GDM1 (cell line): ENCODE data around the gene BRAT1.
A peak's percentile ranks its signal among the peaks of the same experiment; 100 is the strongest.
"Not testable (repeated sequence)": the region's sequence is repeated elsewhere in the genome, so short reads cannot be mapped to it uniquely, and the experiment has no call there.

Source experiments
- DNase-seq: peaks from one replicate; lab custom pipeline; 2025; lab: John Stamatoyannopoulos, UW

The BRAT1 gene

DNA sequence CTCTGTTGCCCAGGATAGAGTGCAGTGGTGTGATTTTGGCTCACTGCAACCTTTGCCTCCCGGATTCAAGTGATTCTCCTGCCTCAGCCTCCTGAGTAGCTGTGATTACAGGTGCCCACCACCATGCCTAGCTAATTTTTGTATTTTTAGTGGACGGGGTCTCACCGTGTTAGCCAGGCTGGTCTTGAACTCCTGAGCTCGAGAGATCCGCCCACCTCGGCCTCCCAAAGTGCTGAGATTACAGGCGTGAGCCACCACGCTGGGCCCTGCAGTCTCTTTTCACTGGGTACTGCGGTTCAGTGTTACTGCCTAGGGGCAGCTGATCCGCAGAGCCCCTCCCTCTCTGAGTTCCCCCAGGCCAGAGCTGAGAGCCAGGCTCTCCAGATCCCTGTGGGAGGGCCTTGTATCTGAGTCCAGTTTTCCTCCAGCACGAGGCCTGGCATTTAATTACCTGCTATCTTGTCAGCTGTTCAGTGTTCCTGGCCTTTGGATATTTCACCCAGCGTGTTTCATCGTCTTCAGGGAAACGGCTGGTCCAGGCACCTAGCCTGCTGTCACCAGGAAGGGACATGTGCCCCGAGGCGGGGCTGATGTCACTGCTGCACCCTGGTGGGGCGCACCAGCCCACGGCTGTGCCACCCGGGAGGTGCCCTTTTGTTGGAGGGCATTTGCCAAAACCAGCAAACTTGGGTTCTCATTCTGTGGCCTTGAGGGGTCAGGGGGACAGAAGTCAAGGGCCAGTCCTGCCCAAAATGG lies 19.3 kb downstream of the BRAT1 start:
- not testable (repeated sequence) for DNase-seq

DNA sequence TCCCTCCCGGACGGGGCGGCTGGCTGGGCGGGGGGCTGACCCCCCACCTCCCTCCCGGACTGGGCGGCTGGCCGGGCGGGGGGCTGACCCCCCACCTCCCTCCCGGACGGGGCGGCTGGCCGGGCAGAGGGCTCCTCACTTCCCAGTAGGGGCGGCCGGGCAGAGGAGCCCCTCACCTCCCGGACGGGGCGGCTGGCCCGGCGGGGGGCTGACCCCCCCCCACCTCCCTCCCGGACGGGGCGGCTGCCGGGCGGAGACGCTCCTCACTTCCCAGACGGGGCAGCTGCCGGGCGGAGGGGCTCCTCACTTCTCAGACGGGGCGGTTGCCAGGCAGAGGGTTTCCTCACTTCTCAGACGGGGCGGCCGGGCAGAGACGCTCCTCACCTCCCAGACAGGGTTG lies 21.1 kb downstream of the BRAT1 start:
- DNase-seq: not testable (repeated sequence)

DNA sequence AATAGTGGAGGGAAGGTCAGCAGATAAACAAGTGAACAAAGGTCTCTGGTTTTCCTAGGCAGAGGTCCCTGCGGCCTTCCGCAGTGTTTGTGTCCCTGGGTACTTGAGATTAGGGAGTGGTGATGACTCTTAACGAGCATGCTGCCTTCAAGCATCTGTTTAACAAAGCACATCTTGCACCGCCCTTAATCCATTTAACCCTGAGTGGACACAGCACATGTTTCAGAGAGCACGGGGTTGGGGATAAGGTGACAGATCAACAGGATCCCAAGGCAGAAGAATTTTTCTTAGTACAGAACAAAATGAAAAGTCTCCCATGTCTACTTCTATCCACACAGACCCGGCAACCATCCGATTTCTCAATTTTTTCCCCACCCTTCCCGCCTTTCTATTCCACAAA lies 21.8 kb downstream of the BRAT1 start:
- DNase-seq: not testable (repeated sequence)

DNA sequence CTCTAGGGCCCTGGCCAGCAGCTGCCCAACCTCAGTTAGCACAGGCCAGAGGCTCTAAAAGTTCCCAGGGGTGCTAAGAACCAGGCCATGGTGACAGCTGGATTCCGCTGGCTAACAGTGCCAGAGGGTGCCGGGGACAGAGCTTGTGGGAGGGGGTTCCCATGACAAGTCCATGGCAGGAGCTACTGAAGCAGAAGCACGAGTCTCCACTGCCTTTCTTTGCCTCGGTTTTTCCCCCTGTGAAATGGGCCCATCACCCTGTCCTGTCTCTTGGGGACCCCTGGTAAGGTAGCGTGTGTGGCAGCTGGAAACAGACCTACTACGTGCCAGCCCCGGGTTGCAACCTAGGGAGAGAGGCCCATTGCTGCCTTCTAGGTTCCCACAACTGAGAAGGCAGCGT lies 22.5 kb downstream of the BRAT1 start:
- DNase-seq: not testable (repeated sequence)

DNA sequence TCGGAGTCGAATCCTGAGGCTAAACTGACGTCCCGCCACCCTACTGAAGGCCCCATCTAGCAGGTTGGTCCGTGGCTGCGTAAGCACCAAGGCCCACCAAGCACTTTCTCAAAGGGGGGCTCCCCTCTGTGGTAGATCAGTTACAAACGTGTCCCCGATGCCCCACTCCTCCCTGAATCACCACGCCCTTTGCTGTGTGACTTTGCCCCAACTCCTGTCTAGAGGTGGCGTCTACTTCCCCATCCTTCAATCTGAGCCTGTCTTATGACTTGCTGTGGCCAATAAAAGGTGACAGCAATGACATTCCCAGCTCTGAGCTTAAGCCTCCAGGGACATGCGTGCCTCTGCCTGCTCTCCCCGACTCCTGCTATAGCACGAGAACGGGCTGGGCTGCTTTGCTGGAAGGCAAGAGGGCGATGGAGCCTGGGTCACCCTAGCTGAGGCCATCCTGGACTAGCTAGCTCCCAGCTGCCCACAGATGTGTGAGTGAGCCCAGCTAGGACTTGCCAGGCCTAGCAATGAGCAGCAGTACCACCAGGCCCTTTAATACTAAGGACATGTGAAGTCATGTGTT lies 23.0 kb downstream of the BRAT1 start:
- not testable (repeated sequence) for DNase-seq

DNA sequence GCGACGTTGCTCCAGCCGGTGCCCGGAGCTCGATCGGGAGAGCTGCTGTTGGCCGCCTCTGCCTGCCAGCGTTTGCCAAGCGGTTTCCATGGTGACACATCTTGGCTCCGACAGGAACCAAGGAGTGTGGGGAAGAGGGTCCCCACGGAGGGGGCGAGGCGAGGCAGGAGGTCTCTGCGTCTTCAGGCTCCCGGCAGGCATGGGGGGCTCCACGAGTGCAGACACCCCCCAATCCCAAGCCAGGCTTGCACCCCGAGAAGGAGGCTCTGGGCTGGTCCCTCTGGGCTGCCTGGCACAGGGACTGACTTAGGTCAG lies 23.6 kb downstream of the BRAT1 start:
- not testable (repeated sequence) for DNase-seq

DNA sequence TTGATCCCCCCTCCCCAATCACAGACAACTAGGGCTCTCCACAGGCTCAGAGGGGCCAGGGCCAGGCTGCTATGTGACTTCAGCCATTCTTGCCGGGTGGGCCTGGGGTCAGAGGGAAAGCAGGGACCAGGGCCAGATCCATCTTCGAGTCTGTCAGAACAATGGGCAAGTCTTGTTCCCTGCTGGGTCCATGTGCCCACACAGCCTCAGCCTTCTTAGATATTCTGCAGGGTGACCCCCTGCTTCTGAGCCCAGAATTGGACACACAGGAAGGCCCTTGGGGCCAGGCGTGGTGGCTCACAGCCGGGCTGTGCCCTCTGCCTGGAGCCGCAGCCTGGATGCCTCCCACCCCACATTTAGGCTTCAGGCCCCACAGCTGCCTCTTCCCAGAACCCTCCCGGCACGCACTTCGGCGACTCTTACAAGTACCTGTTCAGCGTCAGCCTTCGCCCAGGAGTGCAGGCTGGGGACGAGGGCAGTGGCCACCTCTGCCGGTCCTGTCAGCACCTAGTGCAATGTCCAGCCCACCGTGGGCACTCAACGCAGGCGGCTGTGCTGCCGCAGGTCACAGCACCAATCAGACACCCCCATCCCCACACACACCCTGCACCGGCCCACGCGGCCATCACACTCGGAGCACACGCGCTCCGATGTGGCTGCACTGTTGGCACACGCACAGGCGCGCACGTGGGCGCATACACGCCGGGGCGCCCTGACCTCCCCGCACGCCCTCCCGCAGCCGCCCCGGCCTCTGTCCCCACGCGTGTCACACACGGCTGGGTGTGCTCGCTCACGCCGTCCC lies 24.1 kb downstream of the BRAT1 start:
- not testable (repeated sequence) for DNase-seq

GRCh38 chr7:2530071-2530987 lies 25.0 kb downstream of the BRAT1 start:
- peak; percentile 79 for DNase-seq

- peak; percentile 83 for DNase-seq
Observed at GRCh38 chr7:2529161-2530070, 25.9 kb downstream of the BRAT1 start.

DNA sequence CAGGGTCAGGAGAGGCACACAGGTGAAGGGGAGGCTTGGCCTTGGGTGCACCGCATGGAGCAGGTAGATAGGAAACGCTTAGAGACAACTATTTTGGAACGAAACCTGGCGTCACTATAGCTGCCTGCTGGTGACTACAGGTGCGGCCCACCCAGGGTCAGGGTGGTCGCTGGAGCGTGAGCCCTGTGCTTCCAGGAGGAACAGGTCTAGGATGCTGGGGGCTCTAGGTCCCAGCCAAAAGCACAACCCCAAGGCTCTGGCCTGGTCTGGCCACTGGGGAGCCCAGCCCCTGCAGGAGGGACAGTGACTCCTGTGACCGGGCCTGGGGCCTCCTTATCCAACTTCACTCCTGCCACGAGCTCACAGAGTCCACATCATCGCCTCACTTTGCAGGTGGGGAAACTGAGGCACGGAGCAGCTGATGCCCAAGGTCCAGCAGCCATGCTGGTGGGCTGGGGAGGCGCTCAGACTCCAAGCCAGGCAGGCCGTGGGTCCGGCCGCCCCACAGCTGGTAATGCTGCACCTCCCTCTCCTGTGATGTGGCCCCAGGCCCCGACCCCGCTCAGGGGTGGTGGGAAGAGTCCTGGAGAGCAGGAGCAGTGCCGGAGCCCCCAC lies 26.7 kb downstream of the BRAT1 start:
- DNase-seq: no peak

DNA sequence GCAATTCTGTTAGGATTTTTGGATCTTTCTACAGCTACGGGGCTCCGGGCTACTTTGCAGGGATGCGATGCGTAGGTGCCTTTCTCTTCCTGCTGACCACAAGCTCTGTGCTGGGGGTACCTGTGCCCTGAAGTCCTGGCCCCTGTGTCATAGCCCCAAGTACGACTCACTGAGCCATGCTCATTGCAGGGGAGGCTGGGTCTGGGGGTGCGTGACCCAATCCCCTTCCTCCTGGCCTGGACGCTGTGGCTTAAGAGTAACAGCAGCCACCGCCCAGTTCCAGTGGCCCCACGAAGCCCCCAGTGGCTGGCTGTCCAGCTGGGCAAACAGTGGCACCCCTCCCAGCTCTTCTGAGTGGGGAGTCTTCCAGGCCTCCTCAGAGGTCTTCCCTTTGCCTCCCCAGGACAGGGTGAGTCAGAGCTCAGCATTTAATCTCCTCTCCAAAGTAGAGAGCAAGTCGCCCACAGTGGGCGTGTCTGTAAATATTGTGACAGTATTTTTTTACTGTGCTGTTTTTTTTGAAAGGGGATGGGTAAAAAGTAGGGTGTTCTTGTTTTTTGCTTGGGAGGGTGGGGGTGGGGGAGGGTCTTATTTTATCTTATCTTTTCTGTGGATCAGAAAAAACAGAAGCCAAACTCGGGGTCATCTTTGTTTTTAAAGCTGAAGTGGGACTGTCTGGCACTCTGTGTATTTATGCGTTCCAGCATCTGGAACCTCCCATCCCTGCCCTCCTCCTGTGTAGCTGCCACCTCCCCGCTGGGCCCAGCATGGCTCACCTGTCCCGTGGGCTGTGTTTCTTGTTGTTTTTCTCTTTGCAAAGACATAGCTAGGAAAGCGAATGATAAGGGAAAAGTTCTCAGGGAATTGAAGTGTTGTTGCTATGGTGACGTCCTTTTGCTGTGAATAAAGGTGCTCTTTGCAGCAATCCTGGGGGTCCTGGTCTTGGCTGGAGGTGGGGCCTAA lies 27.5 kb downstream of the BRAT1 start:
- no peak for DNase-seq

DNA sequence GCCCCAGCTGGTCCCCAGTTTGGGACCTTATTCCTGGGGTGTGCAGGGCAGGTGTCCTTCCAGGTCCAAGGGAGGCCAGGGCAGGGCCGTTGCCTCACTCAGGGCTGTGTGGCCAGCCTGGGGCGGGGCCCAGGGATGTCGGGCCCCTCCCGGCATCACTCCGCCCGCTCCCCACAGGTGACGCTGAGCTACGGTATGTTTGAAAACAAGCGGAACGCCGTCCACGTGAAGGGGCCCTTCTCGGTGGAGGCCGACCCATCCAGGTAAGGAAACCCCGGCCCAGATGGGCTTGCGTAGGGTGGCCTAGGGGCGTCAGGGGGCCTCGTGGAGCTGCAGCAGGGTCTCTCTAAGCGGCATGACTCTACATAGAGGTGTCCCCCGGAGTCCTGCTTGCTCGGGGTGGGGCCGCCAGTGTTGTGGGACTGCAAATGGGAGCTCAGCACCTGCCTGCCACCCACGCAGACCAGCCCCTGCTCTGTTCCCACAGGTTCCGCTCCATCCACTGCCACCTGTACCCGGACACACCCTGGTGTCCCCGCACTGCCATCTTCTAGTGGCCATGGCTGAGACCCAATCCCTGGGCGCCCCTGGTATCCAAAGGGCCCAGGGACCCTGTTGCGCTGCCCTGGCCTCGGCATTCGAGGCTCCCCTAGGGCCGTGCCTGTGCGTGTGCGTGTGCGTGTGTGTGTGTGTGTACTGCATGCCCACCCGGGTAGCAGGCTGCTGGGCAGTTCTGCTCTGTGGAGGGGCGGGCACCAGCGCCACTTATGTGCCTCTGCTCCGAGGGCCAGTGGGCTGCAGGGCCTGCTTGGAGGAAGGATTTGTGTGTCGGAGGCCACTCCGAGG lies 28.4 kb downstream of the BRAT1 start:
- no peak for DNase-seq

GRCh38 chr7:2525658-2526630 lies 29.4 kb downstream of the BRAT1 start:
- no peak for DNase-seq

DNA sequence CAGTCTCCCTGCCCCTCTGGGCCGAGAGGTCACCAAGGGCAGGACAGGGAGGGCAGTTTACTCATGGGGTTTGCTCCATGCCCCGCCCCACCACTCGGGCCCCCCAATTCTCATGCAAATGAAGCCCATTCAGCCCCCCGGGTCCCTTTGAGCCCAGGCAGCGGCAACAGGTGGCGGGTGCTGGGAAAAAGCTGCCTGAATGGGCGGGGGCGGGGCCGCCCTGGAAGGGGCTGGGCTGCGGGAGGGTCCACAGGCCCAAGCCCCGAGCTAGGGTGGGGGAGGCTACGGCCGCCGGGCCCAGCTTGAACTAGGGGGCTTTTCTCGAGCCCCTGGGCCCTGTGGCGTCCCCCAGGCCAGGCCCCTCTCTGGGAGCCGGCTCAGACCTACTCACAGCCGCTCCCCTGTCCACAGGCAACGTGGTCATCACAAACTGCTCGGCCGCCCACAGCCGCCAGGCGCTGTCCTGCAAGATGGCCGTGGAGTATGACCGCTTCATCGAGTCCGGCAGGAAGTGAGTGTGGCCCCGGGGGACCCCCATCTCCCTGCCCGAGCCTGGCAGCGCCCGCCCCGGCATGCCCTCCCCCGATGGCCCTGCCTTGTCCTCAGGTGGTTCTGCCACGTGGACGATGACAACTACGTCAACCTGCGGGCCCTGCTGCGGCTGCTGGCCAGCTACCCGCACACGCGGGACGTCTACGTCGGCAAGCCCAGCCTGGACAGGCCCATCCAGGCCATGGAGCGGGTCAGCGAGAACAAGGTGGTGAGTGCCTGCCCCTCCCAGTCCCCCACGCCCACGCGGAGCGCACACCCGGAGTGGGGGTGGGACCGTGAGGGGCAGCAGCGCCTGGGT lies 30.3 kb downstream of the BRAT1 start:
- DNase-seq: no peak

DNA sequence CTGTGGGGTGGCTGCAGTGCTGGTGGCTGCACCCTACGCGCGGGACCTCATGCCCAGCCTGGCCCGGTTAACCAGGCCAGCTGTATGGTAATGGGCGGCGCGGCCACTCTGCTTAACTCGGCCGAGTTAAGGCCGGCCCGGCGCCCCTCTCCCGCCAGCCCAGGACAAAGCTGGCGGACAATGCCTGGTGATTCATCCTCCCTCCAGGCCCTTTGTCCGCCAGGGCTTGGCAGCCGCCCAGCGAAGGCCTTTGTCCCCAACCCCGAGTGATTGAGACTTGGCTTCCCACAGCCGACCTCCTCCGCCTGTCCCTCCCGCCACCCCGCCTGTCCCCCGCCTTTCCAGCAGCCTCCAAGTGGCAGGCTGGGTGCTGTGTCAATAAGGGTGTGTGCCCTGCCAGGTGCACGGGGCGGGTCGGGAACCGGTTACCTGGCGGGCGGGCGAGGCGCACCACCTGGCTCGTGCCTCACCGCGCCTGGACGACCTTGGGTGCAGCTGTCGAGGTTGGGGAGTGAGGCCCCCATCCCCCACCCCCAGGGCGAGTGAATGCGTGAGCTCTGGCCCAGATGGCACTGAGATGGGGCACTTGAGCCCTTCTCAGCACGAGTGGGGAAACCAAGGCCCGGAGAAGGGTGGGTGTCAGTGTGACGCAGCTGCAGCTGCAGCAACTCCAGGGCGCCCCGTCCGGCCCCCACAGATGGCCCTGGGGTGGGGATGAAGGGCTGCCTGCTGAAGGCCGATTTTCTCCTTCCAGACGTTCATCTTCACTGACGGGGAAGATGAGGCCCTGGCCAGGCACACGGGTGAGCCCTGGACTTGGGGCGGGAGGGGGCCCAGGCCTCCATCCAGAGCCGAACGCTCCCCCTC lies 31.1 kb downstream of the BRAT1 start:
- no peak for DNase-seq
